GM23248 (cell line): ENCODE results near the gene DIDO1. TPM values are rescaled to one million over a fixed set of nuclear protein-coding genes. Genes with fewer than 3 reads are reported as not detected.

Source experiments
- DNase-seq: peaks from one replicate; pipeline ENCODE4 v3.0.0-alpha.2; 2015
- H2AFZ ChIP-seq: fragments of 200-600 bp; sonication (generic); 2 replicates; pipeline ENCODE4 v1.6.1; 2016; ENCODE audit warnings: antibody characterized with exemption
- H3F3A ChIP-seq: fragments of 200-600 bp; sonication (generic); 2 replicates; pipeline ENCODE4 v1.6.1; 2016; ENCODE audit warnings: mild to moderate bottlenecking, antibody characterized with exemption, mixed run types; ENCODE audit not compliant: insufficient read depth
- H3K27ac ChIP-seq: fragments of 200-600 bp; sonication (generic); 2 replicates; pipeline ENCODE4 v1.5.1; 2016; ENCODE audit warnings: mild to moderate bottlenecking
- H3K27me3 ChIP-seq: fragments of 200-600 bp; sonication (generic); replicated peaks from 2 replicates; pipeline ENCODE4 v1.6.1; 2016; ENCODE audit warnings: mild to moderate bottlenecking; ENCODE audit not compliant: insufficient read depth
- H3K36me3 ChIP-seq: fragments of 200-600 bp; sonication (generic); 2 replicates; pipeline ENCODE4 v1.6.1; 2016; ENCODE audit warnings: low read depth, mild to moderate bottlenecking
- H3K4me1 ChIP-seq: fragments of 200-600 bp; sonication (generic); 2 replicates; pipeline ENCODE4 v1.6.1; 2016; ENCODE audit warnings: mild to moderate bottlenecking; ENCODE audit not compliant: insufficient read depth
- H3K4me2 ChIP-seq: fragments of 200-600 bp; sonication (generic); one replicate; pipeline ENCODE4 v1.6.1; 2016; ENCODE audit warnings: mild to moderate bottlenecking; ENCODE audit not compliant: unreplicated experiment
- H3K4me3 ChIP-seq: fragments of 200-600 bp; sonication (generic); 2 replicates; pipeline ENCODE4 v1.5.1; 2016; ENCODE audit warnings: mild to moderate bottlenecking
- H3K79me2 ChIP-seq: fragments of 200-600 bp; sonication (generic); 2 replicates; pipeline ENCODE4 v1.6.1; 2016; ENCODE audit warnings: mild to moderate bottlenecking; ENCODE audit not compliant: insufficient read depth
- H3K9ac ChIP-seq: fragments of 200-600 bp; sonication (generic); 2 replicates; pipeline ENCODE4 v1.6.1; 2016; ENCODE audit warnings: mild to moderate bottlenecking
- H3K9me2 ChIP-seq: fragments of 200-600 bp; sonication (generic); 2 replicates; pipeline ENCODE4 v1.6.1; 2016; ENCODE audit warnings: mixed run types, mild to moderate bottlenecking, moderate library complexity; ENCODE audit not compliant: insufficient read depth
- H3K9me3 ChIP-seq: fragments of 200-600 bp; sonication (generic); one replicate; pipeline ENCODE4 v1.6.1; 2017; ENCODE audit warnings: low read depth
- H4K20me1 ChIP-seq: fragments of 200-600 bp; sonication (generic); 2 replicates; pipeline ENCODE4 v1.6.0; 2016; ENCODE audit not compliant: insufficient read depth
- EZH2 ChIP-seq: fragments of 200-600 bp; sonication (generic); IDR thresholded peaks from 2 replicates; pipeline ENCODE4 v1.6.1; 2018; ENCODE audit warnings: antibody characterized with exemption, mild to moderate bottlenecking; ENCODE audit not compliant: insufficient read depth, poor library complexity, severe bottlenecking
- EZH2phosphoT487 ChIP-seq: fragments of 200-600 bp; sonication (generic); IDR thresholded peaks from 2 replicates; pipeline ENCODE4 v1.6.1; 2018; ENCODE audit warnings: antibody characterized with exemption, moderate library complexity, mild to moderate bottlenecking, low read depth; ENCODE audit not compliant: insufficient read depth
- WGBS, 2 experiments: methylation state at CpG; one replicate each; pipeline ENCODE4 v1.1.6; 2015 to 2017; ENCODE audit warnings: low lambda C conversion rate in 2 of 2, low coverage in 1 of 2; ENCODE audit errors: missing lambda C conversion rate in 2 of 2; 5-methylcytosine and 5-hydroxymethylcytosine counted together
- in situ Hi-C: fragments of 300-500 bp; cut with MboI; formaldehyde crosslinking; loops from 2 replicates; pipeline ENCODE4 v1.15.0; 2020
- polyA plus RNA-seq: library from polyadenylated mRNA; unstranded; fragments of >200 nt; fragmentation: Nextera tagmentation; extraction: Ambion mirVana; gene quantifications from 2 replicates; pipeline ENCODE4 v1.2.1, GENCODE V29; 2016
- total RNA-seq: library from RNA; depleted of rRNA; stranded (reverse); fragments of >200 nt; shearing (Covaris generic); gene quantifications from 2 replicates; pipeline ENCODE4 v1.2.3, GENCODE V29; 2014

DIDO1 gene
- total and polyA plus RNA-seq, 2 experiments from 2014 or later: 16.2 to 37.1 TPM

DNA sequence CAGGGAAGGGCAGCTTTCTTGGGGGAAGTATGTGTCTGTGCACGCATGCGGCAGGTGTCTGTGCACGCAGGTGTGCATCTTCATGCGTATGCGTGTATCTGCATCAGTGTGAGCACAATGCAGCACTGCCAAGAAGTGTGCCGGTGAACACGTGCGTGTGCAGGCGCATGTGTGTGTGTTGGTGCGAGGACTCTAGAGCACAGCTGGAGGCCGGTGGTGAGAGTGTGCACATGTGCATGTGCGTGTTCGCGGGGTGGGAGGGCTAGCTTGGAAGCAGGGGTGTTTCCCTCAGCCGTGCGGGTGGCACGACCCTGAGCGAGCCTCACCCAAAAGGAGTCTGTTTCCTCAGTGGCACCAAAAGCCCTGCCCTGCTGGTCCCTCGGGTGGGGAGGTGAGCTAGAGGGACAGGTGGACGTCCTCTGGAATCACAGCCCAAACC lies 33.7 kb upstream of the DIDO1 start:
- DNase-seq: no peak
- H3K79me2 ChIP-seq: peaks cover 20% of the 10 kb centered on the region
- no peaks in the 10 kb centered on the region for H3K27me3 ChIP-seq
- TF ChIP-seq EZH2phosphoT487 (no peak), EZH2 (no peak)
- no peaks in the 10 kb centered on the region for H3K9me3 ChIP-seq
- H3K9ac ChIP-seq: no peak overlapping the region
- H3K4me1 ChIP-seq: no peaks in the 10 kb centered on the region
- H3K27ac ChIP-seq: no peak overlapping the region
- WGBS, 2 experiments: 90 to 92% methylated on average over 20 of the region's 20 CpGs
- H3K9me2 ChIP-seq: no peaks in the 10 kb centered on the region
- H3K4me3 ChIP-seq: no peak overlapping the region
- H3F3A ChIP-seq: no peaks in the 10 kb centered on the region
- no peaks in the 10 kb centered on the region for H4K20me1 ChIP-seq
- no peak overlapping the region for H2AFZ ChIP-seq
- H3K36me3 ChIP-seq: no peaks in the 10 kb centered on the region
- in situ Hi-C loops: no loop called here
- H3K4me2 ChIP-seq: no peak overlapping the region

DNA sequence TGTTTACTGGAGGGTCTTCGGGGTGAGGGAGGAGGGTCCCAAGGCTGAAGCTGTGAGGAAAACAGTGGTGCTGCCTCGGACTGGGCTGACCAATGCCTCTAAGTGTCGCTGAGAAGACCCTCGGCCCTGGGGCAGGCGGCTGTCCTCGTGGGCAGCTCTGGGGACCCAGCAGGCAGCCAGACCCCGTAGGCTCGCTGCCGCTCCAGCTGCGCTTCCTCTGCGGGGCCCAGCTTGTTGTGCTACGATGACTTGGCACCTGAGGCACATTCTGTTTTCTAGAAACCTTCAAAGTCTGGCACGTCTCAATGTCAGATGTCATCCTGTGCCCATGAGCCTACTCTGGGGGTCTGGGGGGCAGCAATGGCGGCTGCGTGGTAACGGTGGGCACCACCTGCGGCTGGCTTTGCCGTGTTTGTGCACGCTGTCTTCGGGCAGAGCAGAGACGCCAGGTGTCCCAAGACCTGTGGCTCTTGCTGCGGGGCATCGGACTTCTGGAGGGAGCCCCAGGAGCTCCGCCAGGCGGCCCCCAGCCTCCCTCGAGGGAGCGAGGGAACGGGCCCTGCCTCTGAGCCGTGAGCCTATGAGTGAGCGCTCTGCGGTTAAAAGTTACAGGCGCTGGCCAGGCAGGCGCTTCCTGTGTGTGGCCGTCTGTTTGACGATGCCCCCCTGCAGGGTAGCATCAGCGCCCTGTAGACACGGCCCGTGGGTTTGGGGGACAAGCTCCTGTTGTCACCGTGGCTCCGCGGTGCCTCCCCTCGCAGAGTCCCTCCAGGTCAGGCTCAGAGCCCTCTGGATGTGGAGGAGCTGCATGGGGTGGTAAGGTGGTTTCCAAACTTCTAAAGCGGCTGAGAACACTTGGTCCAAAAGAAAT lies 33.0 kb upstream of the DIDO1 start:
- H3F3A ChIP-seq: no peaks in the 10 kb centered on the region
- no peak overlapping the region for H2AFZ ChIP-seq
- no peak overlapping the region for H3K27ac ChIP-seq
- H3K9me3 ChIP-seq: no peaks in the 10 kb centered on the region
- no peaks in the 10 kb centered on the region for H3K9me2 ChIP-seq
- no peaks in the 10 kb centered on the region; the same call in 1 of the 2 replicates for H3K4me1 ChIP-seq
- H4K20me1 ChIP-seq: no peaks in the 10 kb centered on the region
- no peak for DNase-seq
- in situ Hi-C loops: no loop called here
- no peaks in the 10 kb centered on the region for H3K27me3 ChIP-seq
- H3K4me2 ChIP-seq: no peak overlapping the region
- H3K36me3 ChIP-seq: no peaks in the 10 kb centered on the region
- 74 to 75% methylated on average over 42 of the region's 43 CpGs for WGBS, 2 experiments
- H3K4me3 ChIP-seq: no peak overlapping the region
- H3K9ac ChIP-seq: no peak overlapping the region
- TF ChIP-seq EZH2phosphoT487: no peak
- TF ChIP-seq EZH2: no peak
- H3K79me2 ChIP-seq: peaks cover 27% of the 10 kb centered on the region

DNA sequence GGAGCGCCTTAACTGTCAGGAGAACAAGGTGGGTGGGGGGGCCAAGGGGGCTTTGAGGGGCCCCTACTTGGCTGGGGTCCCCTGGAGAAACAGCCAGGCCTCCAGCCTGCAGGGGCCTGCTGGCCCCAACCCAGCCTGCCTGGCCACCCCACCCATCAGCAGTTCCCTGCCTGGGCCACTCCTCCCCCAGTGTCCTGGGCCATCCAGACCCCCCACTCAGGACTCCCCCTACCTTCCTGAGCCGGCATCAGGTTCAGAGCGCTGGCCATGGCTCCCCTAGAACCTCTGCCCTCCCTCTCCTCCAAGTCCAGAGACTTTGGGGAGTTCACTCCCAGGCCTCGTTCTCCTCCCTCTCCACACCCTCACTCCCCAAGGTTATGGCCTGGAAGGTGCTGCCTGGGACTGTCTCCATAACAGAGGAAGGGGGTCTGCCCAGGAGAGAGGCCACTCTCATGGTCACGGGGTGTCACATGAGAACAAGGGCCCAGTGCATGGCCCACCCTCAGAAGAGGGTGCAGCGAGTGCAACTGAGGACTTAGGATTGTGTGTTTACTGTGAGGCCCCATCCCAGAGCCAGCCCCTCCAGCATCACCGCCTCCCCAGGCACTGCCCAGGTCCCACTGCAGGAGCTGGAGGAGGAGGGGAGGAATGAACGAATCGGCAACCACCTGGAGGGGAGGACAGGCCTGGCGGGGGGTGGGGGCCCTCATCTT lies 32.2 kb upstream of the DIDO1 start:
- H3K9me2 ChIP-seq: no peaks in the 10 kb centered on the region
- H3K4me3 ChIP-seq: no peak overlapping the region
- no peak overlapping the region for H2AFZ ChIP-seq
- TF ChIP-seq EZH2 (no peak), EZH2phosphoT487 (no peak)
- H3K9ac ChIP-seq: no peak overlapping the region
- no peaks in the 10 kb centered on the region for H3K36me3 ChIP-seq
- H4K20me1 ChIP-seq: no peaks in the 10 kb centered on the region
- H3F3A ChIP-seq: no peaks in the 10 kb centered on the region
- 63 to 67% methylated on average over 6 to 10 of the region's 10 CpGs for WGBS, 2 experiments
- in situ Hi-C loops: no loop called here
- H3K9me3 ChIP-seq: no peaks in the 10 kb centered on the region
- H3K4me2 ChIP-seq: no peak overlapping the region
- H3K27ac ChIP-seq: no peak overlapping the region
- H3K27me3 ChIP-seq: no peaks in the 10 kb centered on the region
- H3K4me1 ChIP-seq: peaks cover 5% of the 10 kb centered on the region; the same call in 1 of the 2 replicates
- H3K79me2 ChIP-seq: peaks cover 29% of the 10 kb centered on the region
- DNase-seq: no peak

DNA sequence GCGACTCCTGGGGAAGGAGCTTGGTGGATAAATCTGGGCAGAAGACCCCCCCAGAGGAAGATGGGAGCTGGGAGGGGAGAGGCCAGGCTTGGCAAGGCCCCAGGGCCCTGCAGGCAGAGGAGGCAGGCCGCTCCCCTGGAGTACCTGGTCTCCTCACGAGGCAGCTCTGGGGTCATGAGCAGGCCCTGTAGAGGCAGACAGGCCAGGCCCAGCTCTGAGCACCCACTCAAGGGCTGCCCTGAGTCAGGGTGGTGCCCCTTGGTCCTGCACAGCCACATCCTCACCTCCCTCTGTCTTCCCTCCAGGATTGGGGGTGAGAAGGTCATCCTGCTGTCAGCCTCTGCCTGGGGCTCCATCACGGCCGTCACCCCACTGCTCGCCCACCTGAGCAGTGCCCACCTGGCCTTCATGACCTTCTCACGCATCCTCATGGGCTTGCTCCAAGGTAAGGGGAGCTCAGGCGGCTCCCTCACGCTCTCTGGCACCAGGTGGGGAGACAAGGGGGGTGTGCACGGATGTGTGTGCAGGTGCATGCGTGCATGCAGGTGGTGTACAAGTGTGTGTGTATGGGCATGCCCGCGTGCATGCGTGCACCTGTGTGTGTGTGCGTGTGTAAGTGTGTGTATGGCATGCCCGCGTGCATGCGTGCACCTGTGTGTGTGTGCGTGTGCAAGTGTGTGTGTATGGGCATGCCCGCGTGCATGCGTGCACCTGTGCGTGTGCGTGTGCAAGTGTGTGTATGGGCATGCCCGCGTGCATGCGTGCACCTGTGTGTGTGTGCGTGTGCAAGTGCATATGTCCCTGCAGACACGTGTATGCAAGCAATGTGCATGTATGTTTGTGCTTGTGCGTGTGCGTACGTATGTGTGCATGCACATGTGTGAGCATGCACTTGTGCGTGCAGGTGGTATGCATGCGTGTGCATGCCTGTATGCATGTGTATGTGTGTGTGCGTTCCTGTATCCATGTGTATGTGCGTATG lies 31.1 kb upstream of the DIDO1 start:
- H3K9me2 ChIP-seq: no peaks in the 10 kb centered on the region
- H4K20me1 ChIP-seq: no peaks in the 10 kb centered on the region
- peaks cover 7% of the 10 kb centered on the region; the same call in 1 of the 2 replicates for H3K4me1 ChIP-seq
- peaks cover 35% of the 10 kb centered on the region for H3K79me2 ChIP-seq
- 90 to 91% methylated on average over 27 to 35 of the region's 36 CpGs for WGBS, 2 experiments
- in situ Hi-C loops: no loop called here
- no peaks in the 10 kb centered on the region for H3F3A ChIP-seq
- H3K4me3 ChIP-seq: no peak overlapping the region
- no peak overlapping the region for H3K4me2 ChIP-seq
- TF ChIP-seq EZH2phosphoT487: no peak
- no peak for TF ChIP-seq EZH2
- no peaks in the 10 kb centered on the region for H3K27me3 ChIP-seq
- no peak overlapping the region for H2AFZ ChIP-seq
- H3K9ac ChIP-seq: no peak overlapping the region
- no peak overlapping the region for H3K27ac ChIP-seq
- no peak for DNase-seq
- H3K9me3 ChIP-seq: no peaks in the 10 kb centered on the region
- H3K36me3 ChIP-seq: no peaks in the 10 kb centered on the region
